Thoracic aorta (tissue), 2 donors: Measurements from ENCODE around the gene TGFBR2. TPM values are rescaled to one million over a fixed set of nuclear protein-coding genes. Genes with fewer than 3 reads are reported as not detected.

Experiments
- ATAC-seq: fragments of 150-250 bp; one replicate; pipeline ENCODE4 v1.8.0; 2017; ENCODE audit warnings: low read depth; ENCODE audit not compliant: insufficient number of reproducible peaks, low FRiP score
- DNase-seq: peaks from one replicate; pipeline ENCODE4 v3.0.0-alpha.2; 2020; ENCODE audit warnings: low spot score
- H3K27ac ChIP-seq, 2 donors: fragments of 200-600 bp; sonication (generic); 1 replicate in 1 of 2; 2 replicates in 1 of 2; pipeline ENCODE4 v1.5.1; 2016; ENCODE audit warnings: mild to moderate bottlenecking in 2 of 2, moderate library complexity in 2 of 2
- H3K27me3 ChIP-seq: fragments of 200-600 bp; sonication (generic); replicated peaks from 2 replicates; pipeline ENCODE4 v1.6.0; 2016; ENCODE audit warnings: mild to moderate bottlenecking; ENCODE audit not compliant: insufficient read depth
- H3K36me3 ChIP-seq: fragments of 200-600 bp; sonication (generic); one replicate; pipeline ENCODE4 v1.5.1; 2016
- H3K4me1 ChIP-seq, 2 donors: fragments of 200-600 bp; sonication (generic); 1 replicate in 1 of 2; 2 replicates in 1 of 2; pipeline versions ENCODE4 v1.5.1 to v1.6.0; 2016; ENCODE audit warnings: low read depth in 2 of 2, mild to moderate bottlenecking in 1 of 2; ENCODE audit not compliant: control insufficient read depth in 1 of 2
- H3K4me3 ChIP-seq: fragments of 200-600 bp; sonication (generic); 2 replicates; pipeline ENCODE4 v1.5.1; 2016; ENCODE audit warnings: mild to moderate bottlenecking
- H3K9me3 ChIP-seq: fragments of 200-600 bp; sonication (generic); 2 replicates; pipeline ENCODE4 v1.5.1; 2016
- CTCF ChIP-seq: fragments of 200-600 bp; sonication (generic); IDR thresholded peaks from one replicate; pipeline ENCODE4 v1.5.1; 2019; ENCODE audit warnings: antibody characterized with exemption
- total RNA-seq, 2 donors: library from RNA; depleted of rRNA; stranded (reverse); fragments of >200 nt; gene quantifications; one replicate each; pipeline versions ENCODE4 v1.1.0 to v1.2.3, GENCODE V29; 2016

TGFBR2 gene
- 100 to 1,000 TPM; 250 to 355 TPM for total RNA-seq

- ATAC-seq (peak; percentile 87), DNase-seq (peak; percentile 89)
- Histone ChIP-seq H3K27ac (peak within 1 kb of the TSS; percentile 93 to 96), H3K4me1 (peaks cover 14 to 32% of the 10 kb centered on the region in 2 donors), H3K9me3 (no peaks in the 10 kb centered on the region), H3K36me3 (no peaks in the 10 kb centered on the region), H3K27me3 (no peaks in the 10 kb centered on the region), H3K4me3 (peak within 1 kb of the TSS; percentile 85)
- TF ChIP-seq CTCF = peak; percentile 41
Observed at GRCh38 chr3:30606301-30607031, at the start of gene TGFBR2. TGFBR2 (plus strand) TSS chr3:30606601; CDS start chr3:30606884, 283 bp downstream.

- Histone ChIP-seq H3K36me3 (no peaks in the 10 kb centered on the region), H3K27ac (no peak overlapping the region), H3K4me1 (no peaks in the 10 kb centered on the region), H3K9me3 (no peaks in the 10 kb centered on the region), H3K27me3 (no peaks in the 10 kb centered on the region), H3K4me3 (no peak overlapping the region)
- ATAC-seq = no peak
- TF ChIP-seq CTCF = no peak
- DNase-seq = no peak
Observed at GRCh38 chr3:30557746-30558303, 48.6 kb upstream of the TGFBR2 start.

GRCh38 chr3:30563956-30564355 lies 42.4 kb upstream of the TGFBR2 start:
- no peak for ATAC-seq
- Histone ChIP-seq H3K27me3 (no peaks in the 10 kb centered on the region), H3K4me1 (no peaks in the 10 kb centered on the region), H3K4me3 (no peak overlapping the region), H3K36me3 (no peaks in the 10 kb centered on the region), H3K9me3 (no peaks in the 10 kb centered on the region), H3K27ac (no peak overlapping the region)
- no peak for DNase-seq
- TF ChIP-seq CTCF = no peak

- H3K27me3 ChIP-seq = no peaks in the 10 kb centered on the region
- no peak for TF ChIP-seq CTCF
- H3K36me3 ChIP-seq = no peaks in the 10 kb centered on the region
- ATAC-seq = no peak
- H3K4me3 ChIP-seq = no peak overlapping the region
- no peaks in the 10 kb centered on the region for H3K9me3 ChIP-seq
- no peaks in the 10 kb centered on the region for H3K4me1 ChIP-seq
- no peak for DNase-seq
- H3K27ac ChIP-seq = no peak overlapping the region
Observed at GRCh38 chr3:30567139-30567753, 39.2 kb upstream of the TGFBR2 start.

- H3K4me1 ChIP-seq = no peaks in the 10 kb centered on the region
- H3K36me3 ChIP-seq = no peaks in the 10 kb centered on the region
- H3K4me3 ChIP-seq = no peak overlapping the region
- TF ChIP-seq CTCF = no peak
- H3K9me3 ChIP-seq = no peaks in the 10 kb centered on the region
- H3K27ac ChIP-seq = no peak overlapping the region
- DNase-seq (no peak), ATAC-seq (no peak)
- no peaks in the 10 kb centered on the region for H3K27me3 ChIP-seq
Observed at GRCh38 chr3:30576946-30577345, 29.5 kb upstream of the TGFBR2 start.
